CD4-positive, alpha-beta T cell (primary cell): ENCODE results near the gene RSBN1L. TPM values are rescaled to one million over a fixed set of nuclear protein-coding genes. Genes with fewer than 3 reads are reported as not detected.

Experiments
- ATAC-seq: fragments of 200-7000 bp; cut with Tn5 transposase; one replicate; pipeline ENCODE4 v1.10.0; 2022; ENCODE audit warnings: mild to moderate bottlenecking; ENCODE audit not compliant: poor library complexity
- CTCF ChIA-PET: fragments of 350-600 bp; sonication (Branson Sonifier 250); formaldehyde crosslinking; loops from one replicate; lab custom pipeline; 2021; ENCODE audit warnings: antibody characterized with exemption, inconsistent platforms; lab: Charles Lee
- POLR2A ChIA-PET: fragments of 350-600 bp; sonication (Branson Sonifier 250); formaldehyde crosslinking; loops from one replicate; lab custom pipeline; 2021; ENCODE audit warnings: antibody characterized with exemption, inconsistent platforms; lab: Charles Lee
- DNase-seq, 14 experiments: peaks; one replicate each; pipeline ENCODE4 v3.0.0-alpha.2; 2013 to 2020; ENCODE audit warnings: mixed read lengths in 2 of 14
- H3K27ac ChIP-seq, 2 donors: one replicate each; pipeline versions ENCODE4 v1.5.1 to v1.7.0; 2013; ENCODE audit warnings: low read length in 2 of 2, low read depth in 1 of 2, mild to moderate bottlenecking in 1 of 2
- H3K27me3 ChIP-seq, 2 experiments: 1 replicate in 1 of 2; 2 replicates in 1 of 2; pipeline versions ENCODE4 v1.6.1 to v1.7.0; 2013; ENCODE audit warnings: low read length in 2 of 2, control low read depth in 1 of 2, mild to moderate bottlenecking in 1 of 2, moderate library complexity in 1 of 2; ENCODE audit not compliant: insufficient read depth in 2 of 2, control insufficient read depth in 1 of 2
- H3K36me3 ChIP-seq: one replicate; pipeline ENCODE4 v1.6.1; 2013; ENCODE audit warnings: low read length, control low read depth; ENCODE audit not compliant: insufficient read depth
- H3K4me1 ChIP-seq: one replicate; pipeline ENCODE4 v1.6.1; 2013; ENCODE audit warnings: low read length, control low read depth; ENCODE audit not compliant: insufficient read depth
- H3K4me3 ChIP-seq: one replicate; pipeline ENCODE4 v1.5.1; 2013; ENCODE audit warnings: mild to moderate bottlenecking, low read length, moderate library complexity
- H3K9me3 ChIP-seq, 2 experiments: 1 replicate in 1 of 2; 2 replicates in 1 of 2; pipeline versions ENCODE4 v1.6.1 to v1.7.0; 2013; ENCODE audit warnings: low read length in 2 of 2, mild to moderate bottlenecking in 2 of 2, control low read depth in 1 of 2, moderate library complexity in 1 of 2; ENCODE audit not compliant: control insufficient read depth in 1 of 2, insufficient read depth in 1 of 2
- H3K27ac Mint-ChIP-seq: one replicate; pipeline ENCODE4 v1.8.0; 2020; ENCODE audit warnings: mixed read lengths
- H3K27me3 Mint-ChIP-seq: one replicate; pipeline ENCODE4 v1.8.0; 2021; ENCODE audit warnings: mixed read lengths
- H3K36me3 Mint-ChIP-seq: one replicate; pipeline ENCODE4 v1.8.0; 2021; ENCODE audit warnings: low read depth, mixed read lengths
- H3K4me1 Mint-ChIP-seq: one replicate; pipeline ENCODE4 v1.8.0; 2021; ENCODE audit warnings: low read depth, mixed read lengths
- H3K4me3 Mint-ChIP-seq: one replicate; pipeline ENCODE4 v1.8.0; 2020; ENCODE audit warnings: mild to moderate bottlenecking, mixed read lengths
- H3K9me3 Mint-ChIP-seq: one replicate; pipeline ENCODE4 v1.8.0; 2020; ENCODE audit warnings: mixed read lengths
- CTCF ChIP-seq: fragments of 200-600 bp; IDR thresholded peaks from one replicate; pipeline ENCODE4 v1.8.0; 2022; ENCODE audit warnings: antibody characterized with exemption, mild to moderate bottlenecking
- intact Hi-C, 2 experiments: fragments of 100-400 bp; cut with DNase I in 1 of 2; cut with micrococcal nuclease in 1 of 2; formaldehyde crosslinking; loops; one replicate each; pipeline versions ENCODE4 v1.15.1 to v1.9.0; 2023 to 2025; cut with DNase I, micrococcal nuclease
- total RNA-seq, 174 experiments: library from RNA in 2 of 174; stranded (reverse) in 2 of 174; gene quantifications; one replicate each; pipeline ENCODE4 v1.2.3 and lab custom pipeline; 2021 to 2026

The RSBN1L gene
- total RNA-seq, 2 experiments from 2014 or later: 9.0 to 9.6 TPM

- H3K4me1 ChIP-seq: no peaks in the 10 kb centered on the region
- H3K9me3 ChIP-seq: no peaks in the 10 kb centered on the region
- H3K27me3 ChIP-seq: no peaks in the 10 kb centered on the region
- Mint-ChIP-seq H3K4me1 (no peaks in the 10 kb centered on the region), H3K36me3 (no peaks in the 10 kb centered on the region), H3K27ac (no peak overlapping the region), H3K27me3 (no peaks in the 10 kb centered on the region), H3K4me3 (no peak overlapping the region), H3K9me3 (no peaks in the 10 kb centered on the region)
- no peak for DNase-seq
- intact Hi-C loops: no loop called here
- no peaks in the 10 kb centered on the region for H3K36me3 ChIP-seq
- no peak for TF ChIP-seq CTCF
- ChIA-PET CTCF (no interaction called here), POLR2A (no interaction called here)
- no peak overlapping the region for H3K4me3 ChIP-seq
- H3K27ac ChIP-seq: no peak overlapping the region
- no peak for ATAC-seq
These were observed 31.5 kb upstream of the RSBN1L start for GRCh38 chr7:77664715-77665114.

GRCh38 chr7:77665161-77665560 is 31.1 kb upstream of the RSBN1L start:
- Mint-ChIP-seq H3K27ac (no peak overlapping the region), H3K36me3 (no peaks in the 10 kb centered on the region), H3K4me1 (no peaks in the 10 kb centered on the region), H3K27me3 (no peaks in the 10 kb centered on the region), H3K4me3 (no peak overlapping the region), H3K9me3 (no peaks in the 10 kb centered on the region)
- no peaks in the 10 kb centered on the region for H3K4me1 ChIP-seq
- CTCF ChIA-PET: no interaction called here
- H3K27me3 ChIP-seq: no peaks in the 10 kb centered on the region
- ATAC-seq (no peak), DNase-seq (no peak)
- POLR2A ChIA-PET: no interaction called here
- no peak for TF ChIP-seq CTCF
- H3K27ac ChIP-seq: no peak overlapping the region
- H3K4me3 ChIP-seq: no peak overlapping the region
- no peaks in the 10 kb centered on the region for H3K36me3 ChIP-seq
- no peaks in the 10 kb centered on the region for H3K9me3 ChIP-seq
- intact Hi-C loops: no loop called here

- intact Hi-C loops: no loop called here
- H3K4me1 Mint-ChIP-seq: no peaks in the 10 kb centered on the region
- no peak for TF ChIP-seq CTCF
- H3K9me3 Mint-ChIP-seq: no peaks in the 10 kb centered on the region
- Histone ChIP-seq H3K4me1 (no peaks in the 10 kb centered on the region), H3K27me3 (no peaks in the 10 kb centered on the region), H3K27ac (no peak overlapping the region), H3K9me3 (no peaks in the 10 kb centered on the region), H3K4me3 (no peak overlapping the region), H3K36me3 (no peaks in the 10 kb centered on the region)
- ATAC-seq (no peak), DNase-seq (no peak)
- H3K4me3 Mint-ChIP-seq: no peak overlapping the region
- no peaks in the 10 kb centered on the region for H3K27me3 Mint-ChIP-seq
- ChIA-PET POLR2A (no interaction called here), CTCF (interaction anchor here (1.3 kb wide), 1 partner anchor 16 kb away, joined by 3 read pairs; no protein-coding TSS in a partner anchor)
- no peak overlapping the region for H3K27ac Mint-ChIP-seq
- H3K36me3 Mint-ChIP-seq: no peaks in the 10 kb centered on the region
These were observed 28.7 kb upstream of the RSBN1L start for GRCh38 chr7:77667459-77668086.
